Hepatocyte (in vitro differentiated cells): ENCODE measurements around the gene TLCD2.
"Not testable (repeated sequence)": the region's sequence is repeated elsewhere in the genome, so short reads cannot be mapped to it uniquely, and the experiment has no call there.

ENCODE experiments used
- CTCF ChIP-seq: fragments of 200-600 bp; sonication (generic); IDR thresholded peaks from 2 replicates; pipeline ENCODE4 v1.5.1; 2016; ENCODE audit warnings: antibody characterized with exemption, mild to moderate bottlenecking; ENCODE audit not compliant: poor library complexity
- EZH2 ChIP-seq: fragments of 200-600 bp; sonication (generic); IDR thresholded peaks from 2 replicates; pipeline ENCODE4 v1.6.1; 2016; ENCODE audit warnings: antibody characterized with exemption, mild to moderate bottlenecking, borderline replicate concordance
- EZH2phosphoT487 ChIP-seq: fragments of 200-600 bp; sonication (generic); IDR thresholded peaks from one replicate; pipeline ENCODE4 v1.6.1; 2018; ENCODE audit warnings: antibody characterized with exemption, mild to moderate bottlenecking, low read depth, moderate library complexity; ENCODE audit not compliant: unreplicated experiment, severe bottlenecking

DNA sequence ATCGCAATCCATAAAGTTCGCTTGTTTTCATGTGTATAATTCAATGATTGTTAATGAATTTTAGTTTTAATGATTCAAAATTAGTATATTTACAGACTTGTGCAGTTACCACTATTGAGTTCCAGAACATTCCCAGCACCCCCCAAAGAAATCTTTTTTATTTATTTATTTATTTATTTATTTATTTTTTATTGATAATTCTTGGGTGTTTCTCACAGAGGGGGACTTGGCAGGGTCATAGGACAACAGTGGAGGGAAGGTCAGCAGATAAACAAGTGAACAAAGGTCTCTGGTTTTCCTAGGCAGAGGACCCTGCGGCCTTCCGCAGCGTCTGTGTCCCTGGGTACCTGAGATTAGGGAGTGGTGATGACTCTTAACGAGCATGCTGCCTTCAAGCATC is 21.8 kb downstream of the TLCD2 start:
- TF ChIP-seq CTCF, EZH2phosphoT487, EZH2: not testable (repeated sequence)
